Hepatocyte (in vitro differentiated cells): Measurements from ENCODE around the gene KCTD10.

Experiments
- EZH2 ChIP-seq: fragments of 200-600 bp; sonication (generic); IDR thresholded peaks from 2 replicates; pipeline ENCODE4 v1.6.1; 2016; ENCODE audit warnings: antibody characterized with exemption, mild to moderate bottlenecking, borderline replicate concordance
- EZH2phosphoT487 ChIP-seq: fragments of 200-600 bp; sonication (generic); IDR thresholded peaks from one replicate; pipeline ENCODE4 v1.6.1; 2018; ENCODE audit warnings: antibody characterized with exemption, mild to moderate bottlenecking, low read depth, moderate library complexity; ENCODE audit not compliant: unreplicated experiment, severe bottlenecking
- TF ChIP-seq, protein P1 (sequence below): fragments of 200-600 bp; sonication (generic); IDR thresholded peaks from 2 replicates; pipeline ENCODE4 v1.5.1; 2016; ENCODE audit warnings: antibody characterized with exemption, mild to moderate bottlenecking; ENCODE audit not compliant: poor library complexity

- TF ChIP-seq, protein P1, sequence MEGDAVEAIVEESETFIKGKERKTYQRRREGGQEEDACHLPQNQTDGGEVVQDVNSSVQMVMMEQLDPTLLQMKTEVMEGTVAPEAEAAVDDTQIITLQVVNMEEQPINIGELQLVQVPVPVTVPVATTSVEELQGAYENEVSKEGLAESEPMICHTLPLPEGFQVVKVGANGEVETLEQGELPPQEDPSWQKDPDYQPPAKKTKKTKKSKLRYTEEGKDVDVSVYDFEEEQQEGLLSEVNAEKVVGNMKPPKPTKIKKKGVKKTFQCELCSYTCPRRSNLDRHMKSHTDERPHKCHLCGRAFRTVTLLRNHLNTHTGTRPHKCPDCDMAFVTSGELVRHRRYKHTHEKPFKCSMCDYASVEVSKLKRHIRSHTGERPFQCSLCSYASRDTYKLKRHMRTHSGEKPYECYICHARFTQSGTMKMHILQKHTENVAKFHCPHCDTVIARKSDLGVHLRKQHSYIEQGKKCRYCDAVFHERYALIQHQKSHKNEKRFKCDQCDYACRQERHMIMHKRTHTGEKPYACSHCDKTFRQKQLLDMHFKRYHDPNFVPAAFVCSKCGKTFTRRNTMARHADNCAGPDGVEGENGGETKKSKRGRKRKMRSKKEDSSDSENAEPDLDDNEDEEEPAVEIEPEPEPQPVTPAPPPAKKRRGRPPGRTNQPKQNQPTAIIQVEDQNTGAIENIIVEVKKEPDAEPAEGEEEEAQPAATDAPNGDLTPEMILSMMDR = no peak
- TF ChIP-seq EZH2phosphoT487 = no peak
- no peak for TF ChIP-seq EZH2
Observed at GRCh38 chr12:109430244-109430643, 46.9 kb downstream of the KCTD10 start.
